ENCODE measurements around the gene NUP62CL.

The NUP62CL gene

DNA sequence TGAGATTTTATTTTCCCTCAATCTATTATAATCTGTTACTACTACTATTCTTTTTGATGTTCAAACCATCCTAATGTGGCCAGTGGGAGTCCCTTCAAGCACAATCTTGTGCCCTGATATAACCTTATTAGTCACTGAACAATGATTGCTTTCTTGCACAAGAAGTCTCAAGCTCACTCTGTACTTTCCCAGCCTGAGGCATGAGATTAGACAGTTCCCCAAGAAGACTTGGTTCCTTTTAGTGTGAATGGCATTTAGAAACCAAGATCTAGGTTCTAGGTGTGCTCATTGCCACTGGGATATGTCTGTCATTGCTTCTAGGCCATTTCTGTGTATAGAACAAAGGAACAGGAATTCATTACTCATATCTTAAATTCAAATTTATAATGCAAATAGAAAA, 59.6 kb downstream of the NUP62CL start:
- peak; percentile 27 for DNase-seq (ENCODE audit: low read depth)
- TF ChIP-seq, protein P1, sequence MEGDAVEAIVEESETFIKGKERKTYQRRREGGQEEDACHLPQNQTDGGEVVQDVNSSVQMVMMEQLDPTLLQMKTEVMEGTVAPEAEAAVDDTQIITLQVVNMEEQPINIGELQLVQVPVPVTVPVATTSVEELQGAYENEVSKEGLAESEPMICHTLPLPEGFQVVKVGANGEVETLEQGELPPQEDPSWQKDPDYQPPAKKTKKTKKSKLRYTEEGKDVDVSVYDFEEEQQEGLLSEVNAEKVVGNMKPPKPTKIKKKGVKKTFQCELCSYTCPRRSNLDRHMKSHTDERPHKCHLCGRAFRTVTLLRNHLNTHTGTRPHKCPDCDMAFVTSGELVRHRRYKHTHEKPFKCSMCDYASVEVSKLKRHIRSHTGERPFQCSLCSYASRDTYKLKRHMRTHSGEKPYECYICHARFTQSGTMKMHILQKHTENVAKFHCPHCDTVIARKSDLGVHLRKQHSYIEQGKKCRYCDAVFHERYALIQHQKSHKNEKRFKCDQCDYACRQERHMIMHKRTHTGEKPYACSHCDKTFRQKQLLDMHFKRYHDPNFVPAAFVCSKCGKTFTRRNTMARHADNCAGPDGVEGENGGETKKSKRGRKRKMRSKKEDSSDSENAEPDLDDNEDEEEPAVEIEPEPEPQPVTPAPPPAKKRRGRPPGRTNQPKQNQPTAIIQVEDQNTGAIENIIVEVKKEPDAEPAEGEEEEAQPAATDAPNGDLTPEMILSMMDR (IDR thresholded peaks at IDR 0.05; ENCODE audit: low read length, missing control alignments): no peak
- no peak overlapping the region for H3K4me3 ChIP-seq (replicated peaks; ENCODE audit: low read depth, low read length)

DNA sequence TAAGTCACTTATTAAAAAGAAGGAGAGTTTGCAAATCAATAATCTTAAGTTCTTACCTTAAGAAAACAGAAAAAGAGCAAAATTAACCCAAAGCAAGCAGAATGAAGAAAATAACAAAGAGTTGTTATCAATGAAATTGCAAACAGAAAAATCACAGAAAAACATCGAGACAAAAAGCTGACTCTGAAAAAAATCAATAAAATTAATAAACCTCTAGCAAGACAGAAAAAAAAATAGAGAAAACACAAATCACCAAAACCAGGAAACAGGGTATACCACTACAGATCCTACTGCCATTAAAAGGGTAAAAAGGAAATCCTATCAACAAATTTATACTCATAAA, 70.3 kb downstream of the NUP62CL start:
- no peak overlapping the region for H3K4me3 ChIP-seq (replicated peaks; ENCODE audit: low read depth, low read length)
- TF ChIP-seq, protein P1 (IDR thresholded peaks at IDR 0.05; ENCODE audit: low read length, missing control alignments): no peak
- DNase-seq (ENCODE audit: low read depth): no peak

DNA sequence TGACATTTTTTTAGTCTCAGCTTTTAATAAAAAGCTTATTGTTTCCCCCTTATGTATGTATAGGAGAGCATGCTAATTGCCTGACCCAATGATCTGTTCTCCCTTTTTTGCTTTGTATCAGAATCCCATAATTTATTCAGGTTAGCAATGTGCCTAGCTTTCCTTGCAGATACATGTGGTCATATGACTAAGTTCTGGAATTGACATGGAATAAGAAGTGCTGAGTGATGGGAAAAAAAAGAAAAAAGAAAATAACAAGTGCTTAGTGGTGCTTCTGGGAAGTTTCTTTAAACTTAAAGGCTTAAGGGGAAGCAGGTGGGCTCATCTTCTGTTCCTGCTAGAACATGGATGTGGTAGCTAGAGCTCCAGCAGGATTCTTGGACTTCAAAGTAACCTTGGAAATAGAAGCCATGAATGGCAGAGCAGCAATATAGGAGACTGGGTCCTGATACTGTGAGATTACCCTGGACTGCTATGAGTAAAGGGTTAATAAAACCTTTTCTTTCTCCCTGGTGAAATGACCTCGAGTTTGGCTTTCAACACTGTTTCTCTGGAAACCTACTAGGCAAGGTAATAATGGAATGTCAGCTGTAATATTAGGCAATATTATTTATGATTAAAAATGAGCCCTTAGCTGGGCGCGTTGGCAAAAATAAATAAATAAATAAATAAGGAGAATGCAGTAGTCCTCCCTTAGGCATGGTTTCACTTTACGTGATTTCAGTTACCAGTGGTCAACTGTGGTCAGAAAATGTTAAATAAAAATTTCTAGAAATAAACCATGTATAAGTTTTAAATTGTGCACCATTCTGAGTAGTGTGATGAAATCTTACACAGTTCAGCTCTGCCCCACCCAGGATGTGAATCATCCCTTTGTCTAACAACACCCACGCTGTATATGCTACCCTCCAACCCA, 70.9 kb downstream of the NUP62CL start:
- DNase-seq (ENCODE audit: low read depth): peak; percentile 69
- no peak overlapping the region for H3K4me3 ChIP-seq (replicated peaks; ENCODE audit: low read depth, low read length)
- TF ChIP-seq, protein P1 (IDR thresholded peaks at IDR 0.05; ENCODE audit: low read length, missing control alignments): no peak

DNA sequence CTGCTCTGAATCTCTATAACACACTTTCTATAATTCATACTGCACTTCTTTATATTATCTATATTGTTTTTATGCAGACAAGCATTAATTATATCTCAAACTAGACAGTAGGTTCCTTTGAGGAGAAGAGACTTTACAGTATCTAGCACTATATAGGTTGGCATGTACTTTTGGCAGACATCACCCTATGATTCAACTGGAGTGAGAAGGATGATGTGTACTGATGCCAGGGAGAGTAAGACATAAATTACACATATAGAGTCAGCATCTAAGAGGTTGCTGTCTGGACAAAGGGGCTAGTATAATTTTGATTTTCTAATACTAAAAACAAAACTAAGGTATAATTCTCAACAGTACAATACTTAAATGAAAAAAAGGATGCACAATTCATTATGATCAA, 82.5 kb downstream of the NUP62CL start:
- H3K4me3 ChIP-seq (replicated peaks; ENCODE audit: low read depth, low read length): no peak overlapping the region
- no peak for DNase-seq (ENCODE audit: low read depth)
- TF ChIP-seq, protein P1 (IDR thresholded peaks at IDR 0.05; ENCODE audit: low read length, missing control alignments): no peak

DNA sequence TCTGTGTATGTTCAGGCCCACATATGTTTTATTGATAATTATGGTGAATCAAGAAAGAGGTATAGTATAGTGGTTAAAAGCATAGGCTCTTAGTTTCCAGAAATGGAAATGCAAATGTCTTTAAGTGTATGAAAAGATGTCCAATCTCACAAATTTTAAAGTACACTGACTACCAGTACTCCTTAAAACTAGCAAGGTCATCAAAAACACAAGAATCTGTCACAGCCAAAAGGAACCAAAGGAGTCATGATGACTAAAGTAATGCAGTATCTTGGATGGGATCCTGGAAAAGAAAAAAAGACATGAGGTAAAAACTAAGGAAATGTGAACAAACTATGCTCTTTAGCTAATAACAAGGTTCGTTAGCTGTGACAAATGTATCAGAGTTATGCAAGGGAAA, 87.0 kb downstream of the NUP62CL start:
- DNase-seq (ENCODE audit: low read depth): no peak
- no peak overlapping the region for H3K4me3 ChIP-seq (replicated peaks; ENCODE audit: low read depth, low read length)

DNA sequence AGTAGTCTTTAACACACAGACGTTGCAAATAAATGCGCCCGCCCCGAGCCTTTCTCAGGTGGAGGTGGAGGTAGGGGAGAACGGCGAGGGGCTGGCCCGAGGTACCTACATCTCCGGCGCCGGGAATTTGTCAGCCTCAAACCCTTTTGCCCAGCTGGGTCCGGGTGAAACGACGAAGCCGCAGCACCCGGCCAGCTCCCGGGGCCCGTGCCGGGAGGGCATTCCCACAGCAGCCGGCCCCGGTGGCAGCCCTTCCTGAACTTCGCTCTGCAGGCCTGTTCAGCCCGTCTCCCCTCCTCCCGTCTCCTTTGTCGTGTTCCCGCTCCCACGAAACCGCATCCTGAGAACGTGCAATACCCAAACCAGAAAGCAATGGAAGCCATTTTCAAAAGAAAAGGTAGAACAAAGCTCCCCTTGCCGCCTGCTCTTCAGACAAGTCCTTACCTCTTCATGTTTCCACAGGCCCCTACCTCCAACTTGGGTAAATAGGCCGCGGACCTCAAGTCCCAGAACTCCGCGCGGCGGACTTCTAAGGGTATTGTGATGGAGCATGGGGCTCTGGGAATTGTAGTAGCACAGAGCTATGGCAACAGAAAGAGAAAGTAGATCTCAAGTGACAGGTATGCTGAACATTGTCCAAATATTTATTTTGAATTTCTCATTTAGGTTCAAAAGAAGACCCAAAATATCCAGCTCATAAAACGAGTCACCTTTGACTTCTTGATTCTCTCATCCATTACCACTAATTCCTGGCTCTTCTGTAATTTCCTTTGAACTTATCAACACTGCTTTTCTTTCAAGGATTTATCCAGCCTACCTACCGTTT, 87.7 kb downstream of the NUP62CL start, which contains the start of gene RBM41:
TSS of gene RBM41 (minus strand) at position 501 of the 826 bp plus-strand sequence. CDS start at position 452, 49 bp downstream.
- TF ChIP-seq, protein P1 (IDR thresholded peaks at IDR 0.05; ENCODE audit: low read length, missing control alignments): no peak
- peak; percentile 76 for DNase-seq (ENCODE audit: low read depth)
- peak within 1 kb of the TSS; percentile 73 for H3K4me3 ChIP-seq (replicated peaks; ENCODE audit: low read depth, low read length)

More for the DNA sequence above, 87.0 kb downstream of the NUP62CL start:
- TF ChIP-seq, protein P1 (IDR thresholded peaks at IDR 0.05; ENCODE audit: low read length, missing control alignments): no peak
